Suprapubic skin (tissue), 4 donors: ENCODE measurements around the gene CPA5.

ENCODE experiments used
- CTCF ChIP-seq, 2 donors: fragments of 200-600 bp in 1 of 2; fragments of 450-650 bp in 1 of 2; sonication (generic) in 1 of 2; IDR thresholded peaks; one replicate each; pipeline ENCODE4 v1.5.1; 2016 to 2019; ENCODE audit warnings: antibody characterized with exemption in 2 of 2, mild to moderate bottlenecking in 1 of 2, moderate library complexity in 1 of 2
- EP300 ChIP-seq: sonication (generic); formaldehyde crosslinking; IDR thresholded peaks from one replicate; pipeline ENCODE4 v1.6.1; 2017; ENCODE audit warnings: antibody characterized with exemption
- POLR2AphosphoS5 ChIP-seq, 3 donors: sonication (generic); formaldehyde crosslinking; IDR thresholded peaks; one replicate each; pipeline ENCODE4 v1.6.1; 2017; ENCODE audit warnings: antibody characterized with exemption in 3 of 3

- TF ChIP-seq POLR2AphosphoS5 (IDR thresholded peaks at IDR 0.05) (no peak), CTCF (IDR thresholded peaks at IDR 0.05) (no peak), EP300 (no peak)
Observed at GRCh38 chr7:130398526-130399090, 54.0 kb downstream of the CPA5 start.
